Ishikawa (cell line): Measurements from ENCODE around the gene B4GALNT3.

Source experiments
- CREB1 ChIP-seq: IDR thresholded peaks from 2 replicates; pipeline ENCODE4 v1.6.1; 2012; ENCODE audit warnings: low read depth
- RAD21 ChIP-seq: IDR thresholded peaks from 2 replicates; pipeline ENCODE4 v1.6.1; 2012; ENCODE audit warnings: low read depth
- TCF12 ChIP-seq: IDR thresholded peaks from 2 replicates; pipeline ENCODE4 v1.6.1; 2012; ENCODE audit warnings: low read depth
- TF ChIP-seq, protein P1 (sequence below): IDR thresholded peaks from 2 replicates; pipeline ENCODE4 v1.6.1; 2012; ENCODE audit warnings: low read depth, mild to moderate bottlenecking

DNA sequence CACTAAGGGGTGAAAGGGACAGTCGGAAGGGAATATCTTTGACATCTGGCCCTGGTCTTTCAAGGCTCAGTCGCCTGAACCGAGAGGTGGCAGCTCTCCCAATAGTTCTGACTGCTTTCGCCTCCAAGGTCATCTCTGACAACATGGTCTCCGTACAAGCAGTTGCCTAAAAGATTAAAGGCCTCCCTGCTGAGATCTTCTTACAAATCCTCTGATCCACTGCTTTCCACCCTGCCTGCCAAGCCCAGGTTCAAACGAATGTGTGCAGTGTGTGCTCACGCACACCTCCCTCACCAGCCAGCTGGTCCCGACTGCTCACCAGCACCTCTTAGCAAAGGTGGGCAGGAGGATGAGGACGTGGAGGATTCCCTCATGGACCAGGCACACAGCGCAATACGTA lies 10.4 kb downstream of the B4GALNT3 start:
- TF ChIP-seq, protein P1, sequence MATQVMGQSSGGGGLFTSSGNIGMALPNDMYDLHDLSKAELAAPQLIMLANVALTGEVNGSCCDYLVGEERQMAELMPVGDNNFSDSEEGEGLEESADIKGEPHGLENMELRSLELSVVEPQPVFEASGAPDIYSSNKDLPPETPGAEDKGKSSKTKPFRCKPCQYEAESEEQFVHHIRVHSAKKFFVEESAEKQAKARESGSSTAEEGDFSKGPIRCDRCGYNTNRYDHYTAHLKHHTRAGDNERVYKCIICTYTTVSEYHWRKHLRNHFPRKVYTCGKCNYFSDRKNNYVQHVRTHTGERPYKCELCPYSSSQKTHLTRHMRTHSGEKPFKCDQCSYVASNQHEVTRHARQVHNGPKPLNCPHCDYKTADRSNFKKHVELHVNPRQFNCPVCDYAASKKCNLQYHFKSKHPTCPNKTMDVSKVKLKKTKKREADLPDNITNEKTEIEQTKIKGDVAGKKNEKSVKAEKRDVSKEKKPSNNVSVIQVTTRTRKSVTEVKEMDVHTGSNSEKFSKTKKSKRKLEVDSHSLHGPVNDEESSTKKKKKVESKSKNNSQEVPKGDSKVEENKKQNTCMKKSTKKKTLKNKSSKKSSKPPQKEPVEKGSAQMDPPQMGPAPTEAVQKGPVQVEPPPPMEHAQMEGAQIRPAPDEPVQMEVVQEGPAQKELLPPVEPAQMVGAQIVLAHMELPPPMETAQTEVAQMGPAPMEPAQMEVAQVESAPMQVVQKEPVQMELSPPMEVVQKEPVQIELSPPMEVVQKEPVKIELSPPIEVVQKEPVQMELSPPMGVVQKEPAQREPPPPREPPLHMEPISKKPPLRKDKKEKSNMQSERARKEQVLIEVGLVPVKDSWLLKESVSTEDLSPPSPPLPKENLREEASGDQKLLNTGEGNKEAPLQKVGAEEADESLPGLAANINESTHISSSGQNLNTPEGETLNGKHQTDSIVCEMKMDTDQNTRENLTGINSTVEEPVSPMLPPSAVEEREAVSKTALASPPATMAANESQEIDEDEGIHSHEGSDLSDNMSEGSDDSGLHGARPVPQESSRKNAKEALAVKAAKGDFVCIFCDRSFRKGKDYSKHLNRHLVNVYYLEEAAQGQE, result no peak
- TF ChIP-seq CREB1 (no peak), RAD21 (no peak), TCF12 (no peak)
